Measurements from ENCODE around the gene RBM47. TPM values are rescaled to one million over a fixed set of nuclear protein-coding genes. Genes with fewer than 3 reads are reported as not detected.
"Not testable (repeated sequence)": the region's sequence is repeated elsewhere in the genome, so short reads cannot be mapped to it uniquely, and the experiment has no call there.

The RBM47 gene
- total RNA-seq, 8 experiments from 2014 or later = 0.38 to 16.9 (median 1.8) TPM

DNA sequence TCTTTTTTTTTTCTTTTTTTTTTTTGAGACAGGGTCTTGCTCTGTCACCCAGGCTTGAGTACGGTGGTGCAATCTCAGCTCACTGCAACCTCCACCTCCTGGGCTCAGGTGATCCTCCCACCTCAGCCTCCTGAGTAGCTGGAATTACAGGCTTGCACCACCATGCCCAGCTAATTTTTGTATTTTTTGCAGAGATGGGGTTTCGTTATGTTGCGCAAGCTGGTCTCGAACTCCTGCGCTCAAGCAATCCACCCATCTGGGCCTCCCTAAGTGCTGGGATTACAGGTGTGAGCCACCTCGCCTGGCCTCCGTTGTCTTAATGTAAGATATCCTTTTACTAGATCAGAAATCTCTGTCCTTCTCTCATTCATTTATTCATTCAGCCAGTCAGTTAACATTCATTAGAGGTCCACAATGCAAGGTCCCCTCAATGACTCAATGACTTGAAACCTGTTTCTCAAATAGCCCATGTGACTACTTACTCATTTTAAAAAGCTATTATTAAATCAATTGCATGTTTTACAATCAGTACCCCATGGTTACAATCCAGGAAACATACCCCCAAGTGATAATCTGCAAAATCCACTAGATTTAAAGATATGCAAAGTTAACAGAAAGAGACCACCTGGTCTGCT is 68.0 kb downstream of the RBM47 start:
- in situ Hi-C loops (cut with MboI; ENCODE audit: low pct_unique_long_range_greater_than_20kb in 2 of 9, low sequenced_read_pairs in 9 of 9, unreplicated experiment in 9 of 9); H3K27ac ChIP-seq; H3K4me3 ChIP-seq; ATAC-seq (replicated peaks in 6 of 8); H3K4me1 ChIP-seq (replicated peaks in 1 of 2): not testable (repeated sequence)
- 60 to 100% (median 96%) methylated on average over 1 to 7 of the region's 7 CpGs; no CpG with 5 or more reads in 2 of the 10 experiments for WGBS, 10 experiments

DNA sequence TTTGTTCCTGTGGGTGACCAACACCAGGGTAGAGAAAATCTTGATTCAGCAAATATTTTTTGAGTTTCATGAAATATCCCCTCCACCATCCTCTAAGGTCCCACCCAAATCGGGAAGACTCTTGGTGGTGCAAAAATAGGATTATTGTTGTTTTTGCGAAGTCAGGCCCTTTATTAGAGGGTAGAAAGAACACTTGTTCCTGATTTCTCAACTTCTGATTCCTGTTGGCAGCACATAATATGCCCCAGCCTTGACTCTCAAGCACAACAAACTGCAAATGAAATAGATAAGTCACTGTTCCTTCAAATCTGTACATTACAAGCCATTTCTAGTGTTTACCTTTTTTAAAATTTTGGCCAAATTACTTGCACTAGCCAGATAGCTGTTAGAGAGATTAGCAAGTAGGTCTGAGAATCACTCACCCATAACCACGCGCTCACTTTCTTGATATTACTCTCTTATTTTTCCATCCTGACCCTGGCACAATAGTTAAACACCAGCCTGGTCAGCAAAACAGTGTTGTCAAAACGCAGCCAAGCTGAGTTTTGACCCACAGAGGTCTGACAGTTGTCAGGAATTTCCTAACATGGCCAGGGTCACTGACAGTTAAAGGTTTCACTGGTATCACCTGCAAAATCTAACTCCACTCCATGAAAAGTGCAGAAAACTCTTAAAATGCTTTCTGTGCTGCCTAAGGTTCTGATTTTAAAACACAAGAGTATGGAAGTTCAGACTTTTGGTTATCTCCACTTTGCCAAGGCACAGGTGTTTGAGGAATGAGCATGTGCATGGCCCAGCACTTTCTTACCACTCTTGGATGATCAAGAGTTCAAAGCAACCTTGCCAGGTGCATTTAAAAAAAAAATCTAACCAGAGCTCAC is 69.8 kb downstream of the RBM47 start:
- H3K27ac ChIP-seq = no peak overlapping the region
- H3K4me1 ChIP-seq (replicated peaks in 1 of 2) = no peaks in the 10 kb centered on the region
- ATAC-seq (replicated peaks in 6 of 8) = no peak
- in situ Hi-C loops (cut with MboI; ENCODE audit: low pct_unique_long_range_greater_than_20kb in 2 of 9, low sequenced_read_pairs in 9 of 9, unreplicated experiment in 9 of 9) = no loop called here
- 38 to 97% (median 79%) methylated on average over 1 to 5 of the region's 5 CpGs; no CpG with 5 or more reads in 1 of the 10 experiments for WGBS, 10 experiments
- H3K4me3 ChIP-seq = no peak overlapping the region

DNA sequence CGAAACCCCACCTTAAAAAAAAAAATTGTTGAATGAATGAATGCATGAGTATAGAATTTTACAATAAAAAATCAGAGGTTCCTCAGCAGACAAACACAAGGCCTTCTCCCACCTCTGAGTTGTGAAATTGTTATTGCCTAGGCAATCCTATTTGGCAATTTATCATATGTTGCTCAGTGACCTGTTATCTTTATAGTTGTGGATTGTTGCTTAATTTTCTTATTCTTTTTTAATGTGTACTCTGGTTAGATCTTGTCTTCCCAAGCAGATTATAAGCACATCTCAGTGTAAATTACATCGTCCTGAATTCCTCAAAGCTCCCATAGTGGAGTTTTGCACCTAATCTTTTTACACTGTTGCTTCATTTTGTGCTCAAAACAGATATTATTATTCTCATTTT is 71.9 kb downstream of the RBM47 start:
- Histone ChIP-seq H3K4me3 (no peak overlapping the region), H3K27ac (no peak overlapping the region), H3K4me1 (replicated peaks in 1 of 2) (no peaks in the 10 kb centered on the region)
- 43 to 100% (median 92%) methylated on average over 1 to 2 of the region's 2 CpGs; no CpG with 5 or more reads in 2 of the 10 experiments for WGBS, 10 experiments
- no peak for ATAC-seq (replicated peaks in 6 of 8)
- in situ Hi-C loops (cut with MboI; ENCODE audit: low pct_unique_long_range_greater_than_20kb in 2 of 9, low sequenced_read_pairs in 9 of 9, unreplicated experiment in 9 of 9) = no loop called here

DNA sequence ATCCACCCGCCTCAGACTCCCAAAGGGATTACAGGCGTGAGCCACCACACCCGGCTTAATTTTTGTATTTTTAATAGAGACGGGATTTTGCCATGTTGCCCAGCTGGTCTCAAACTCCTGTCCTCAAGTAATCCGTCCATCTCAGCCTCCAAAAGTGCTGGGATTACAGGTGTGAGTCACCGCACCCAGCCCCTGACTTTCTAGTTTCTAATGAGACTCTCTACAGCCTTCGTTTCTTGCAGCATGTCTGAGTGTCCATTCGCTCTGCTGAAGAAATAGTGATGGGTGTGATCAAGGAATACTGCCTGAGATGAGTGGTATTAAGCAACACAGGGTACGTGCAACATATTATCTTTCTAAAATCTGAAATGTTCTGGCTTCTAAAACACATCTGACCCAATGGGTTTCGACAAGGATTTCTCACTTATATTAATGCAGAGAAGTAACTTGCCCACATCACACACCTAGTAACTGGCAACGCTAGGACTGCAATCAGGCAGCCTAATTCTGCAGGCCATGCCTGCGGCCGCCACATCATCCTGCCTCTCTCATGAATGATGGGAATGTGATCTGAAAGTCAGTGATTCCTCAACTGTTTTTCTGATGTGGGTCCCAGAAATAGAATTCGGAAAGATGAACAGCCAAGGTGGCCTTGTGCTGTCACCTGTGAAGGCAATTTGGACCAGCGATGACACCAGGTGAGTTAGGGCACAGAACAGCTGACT is 74.3 kb downstream of the RBM47 start:
- Histone ChIP-seq H3K27ac (no peak overlapping the region), H3K4me3 (no peak overlapping the region), H3K4me1 (replicated peaks in 1 of 2) (no peaks in the 10 kb centered on the region)
- whole genome bisulfite sequencing, 10 experiments = 70 to 100% (median 88%) methylated on average over 1 to 8 of the region's 15 CpGs; no CpG with 5 or more reads in 1 of the 10 experiments
- no peak for ATAC-seq (replicated peaks in 6 of 8)
- in situ Hi-C loops (cut with MboI; ENCODE audit: low pct_unique_long_range_greater_than_20kb in 2 of 9, low sequenced_read_pairs in 9 of 9, unreplicated experiment in 9 of 9) = no loop called here

DNA sequence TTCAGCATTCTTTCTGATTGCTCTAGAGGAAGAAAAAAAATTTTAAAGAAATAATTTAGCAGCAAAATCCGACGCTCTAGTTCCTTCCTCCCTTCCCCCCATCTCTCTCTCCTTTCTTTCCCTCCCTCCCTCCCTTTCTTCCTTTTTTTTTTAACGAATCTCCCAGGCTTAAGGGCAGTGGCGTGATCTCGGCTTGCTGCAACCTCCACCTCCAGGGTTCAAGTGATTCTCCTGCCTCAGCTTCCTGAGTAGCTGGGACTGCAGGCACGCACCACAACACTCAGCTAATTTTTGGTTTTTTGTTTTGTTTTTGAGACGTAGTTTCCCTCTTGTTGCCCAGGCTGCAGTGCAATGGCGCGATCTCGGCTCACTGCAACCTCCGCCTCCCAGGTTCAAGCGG is 75.0 kb downstream of the RBM47 start:
- ATAC-seq (replicated peaks in 6 of 8); H3K27ac ChIP-seq; H3K4me1 ChIP-seq (replicated peaks in 1 of 2); H3K4me3 ChIP-seq; in situ Hi-C loops (cut with MboI; ENCODE audit: low pct_unique_long_range_greater_than_20kb in 2 of 9, low sequenced_read_pairs in 9 of 9, unreplicated experiment in 9 of 9): not testable (repeated sequence)
- 65 to 100% (median 92%) methylated on average over 1 to 7 of the region's 12 CpGs; no CpG with 5 or more reads in 7 of the 10 experiments for WGBS, 10 experiments

DNA sequence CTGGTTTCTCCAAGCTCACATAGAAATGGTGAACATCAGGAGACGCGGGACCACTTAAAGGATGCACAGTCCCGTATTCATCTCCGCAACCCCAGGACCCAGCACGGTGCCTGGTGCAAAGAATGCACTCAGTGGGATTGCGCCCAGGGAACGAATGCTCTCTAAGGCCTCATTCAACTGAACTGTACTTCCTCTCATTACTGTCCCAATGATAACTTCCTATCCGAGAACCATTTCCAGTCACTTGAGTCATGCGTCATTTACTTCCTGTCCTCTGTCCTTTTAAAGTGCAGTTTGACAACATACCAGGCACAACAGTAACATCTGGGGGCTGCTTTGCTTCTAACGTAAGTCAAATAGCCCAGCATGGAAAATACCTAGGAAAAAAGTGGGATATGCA is 75.7 kb downstream of the RBM47 start:
- ATAC-seq (replicated peaks in 6 of 8) = no peak
- Histone ChIP-seq H3K4me1 (replicated peaks in 1 of 2) (no peaks in the 10 kb centered on the region), H3K4me3 (no peak overlapping the region), H3K27ac (no peak overlapping the region)
- in situ Hi-C loops (cut with MboI; ENCODE audit: low pct_unique_long_range_greater_than_20kb in 2 of 9, low sequenced_read_pairs in 9 of 9, unreplicated experiment in 9 of 9) = no loop called here
- 0 to 93% (median 83%) methylated on average over 1 to 10 of the region's 10 CpGs; no CpG with 5 or more reads in 1 of the 10 experiments for WGBS, 10 experiments

DNA sequence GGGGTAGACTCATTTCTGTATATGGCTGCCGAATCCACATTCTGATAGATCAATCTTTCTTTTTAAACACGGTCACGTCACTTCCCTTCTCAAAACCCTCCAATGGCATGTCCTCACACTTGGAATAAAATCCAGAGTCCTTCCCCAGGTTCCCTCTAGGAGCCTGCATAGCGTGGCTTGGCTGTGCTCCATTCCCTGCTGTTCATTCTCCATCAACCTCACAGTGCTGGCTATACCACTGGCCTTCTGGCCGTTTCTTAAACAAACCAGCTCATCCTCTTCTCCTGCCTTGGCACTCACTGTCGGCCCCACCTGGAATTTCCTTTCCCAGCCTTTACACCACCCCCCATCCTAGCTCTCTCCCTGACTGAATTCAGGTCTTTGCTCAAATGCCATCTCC is 77.1 kb downstream of the RBM47 start:
- Histone ChIP-seq H3K4me3 (no peak overlapping the region), H3K27ac (no peak overlapping the region), H3K4me1 (replicated peaks in 1 of 2) (no peaks in the 10 kb centered on the region)
- 38 to 100% (median 77%) methylated on average over 1 to 6 of the region's 6 CpGs; no CpG with 5 or more reads in 1 of the 10 experiments for WGBS, 10 experiments
- in situ Hi-C loops (cut with MboI; ENCODE audit: low pct_unique_long_range_greater_than_20kb in 2 of 9, low sequenced_read_pairs in 9 of 9, unreplicated experiment in 9 of 9) = no loop called here
- ATAC-seq (replicated peaks in 6 of 8) = no peak

DNA sequence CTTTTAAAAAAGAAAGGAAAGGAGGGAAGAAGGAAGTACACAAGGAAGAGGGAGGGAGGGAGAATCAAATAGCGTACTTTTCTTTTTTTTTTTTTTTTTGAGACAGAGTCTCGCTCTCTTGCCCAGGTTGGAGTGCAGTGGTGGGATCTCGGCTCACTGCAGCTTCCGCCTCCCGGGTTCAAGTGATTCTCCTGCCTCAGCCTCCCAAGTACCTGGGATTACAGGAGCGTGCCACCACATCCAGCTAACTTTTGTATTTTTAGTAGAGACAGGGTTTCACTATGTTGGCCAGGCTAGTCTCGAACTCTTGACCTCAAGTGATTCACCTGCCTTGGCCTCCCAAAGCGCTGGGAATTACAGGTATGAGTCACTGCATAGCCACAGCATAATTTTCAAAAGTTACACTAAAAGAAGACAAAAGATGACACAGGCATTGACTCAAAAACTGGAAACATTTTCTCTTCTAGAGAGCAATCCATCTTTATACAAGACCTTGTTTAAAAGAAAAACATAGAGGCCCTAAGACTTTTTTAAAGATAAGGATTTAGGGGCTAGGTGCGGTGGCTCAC is 78.0 kb downstream of the RBM47 start:
- H3K4me3 ChIP-seq; in situ Hi-C loops (cut with MboI; ENCODE audit: low pct_unique_long_range_greater_than_20kb in 2 of 9, low sequenced_read_pairs in 9 of 9, unreplicated experiment in 9 of 9); H3K4me1 ChIP-seq (replicated peaks in 1 of 2); ATAC-seq (replicated peaks in 6 of 8); H3K27ac ChIP-seq: not testable (repeated sequence)
- WGBS, 10 experiments = 24 to 100% (median 85%) methylated on average over 2 to 9 of the region's 9 CpGs

DNA sequence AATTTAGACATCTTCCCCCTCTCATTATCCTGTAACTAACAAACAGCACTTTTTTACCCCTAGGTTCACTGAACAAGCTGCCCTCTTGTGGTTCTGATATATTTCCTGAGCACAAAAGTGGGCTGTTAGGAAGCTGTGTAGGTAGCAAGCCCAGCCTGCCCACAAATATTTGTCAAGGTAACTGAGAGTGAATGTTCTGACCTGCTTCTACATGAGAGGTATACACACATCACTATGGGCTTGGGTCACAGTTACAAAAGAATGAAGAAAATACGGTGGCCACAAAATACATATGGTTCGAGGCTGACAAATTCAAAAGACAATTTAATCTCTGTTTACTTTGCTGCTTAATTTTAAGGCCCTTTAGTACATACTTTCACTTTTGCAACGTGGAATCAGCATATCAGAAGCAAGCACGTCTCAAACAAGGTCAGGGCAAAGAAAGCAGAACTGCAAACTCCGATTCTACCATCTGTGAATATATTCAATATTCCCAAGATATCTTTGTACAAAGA is 78.7 kb downstream of the RBM47 start:
- in situ Hi-C loops (cut with MboI; ENCODE audit: low pct_unique_long_range_greater_than_20kb in 2 of 9, low sequenced_read_pairs in 9 of 9, unreplicated experiment in 9 of 9) = no loop called here

DNA sequence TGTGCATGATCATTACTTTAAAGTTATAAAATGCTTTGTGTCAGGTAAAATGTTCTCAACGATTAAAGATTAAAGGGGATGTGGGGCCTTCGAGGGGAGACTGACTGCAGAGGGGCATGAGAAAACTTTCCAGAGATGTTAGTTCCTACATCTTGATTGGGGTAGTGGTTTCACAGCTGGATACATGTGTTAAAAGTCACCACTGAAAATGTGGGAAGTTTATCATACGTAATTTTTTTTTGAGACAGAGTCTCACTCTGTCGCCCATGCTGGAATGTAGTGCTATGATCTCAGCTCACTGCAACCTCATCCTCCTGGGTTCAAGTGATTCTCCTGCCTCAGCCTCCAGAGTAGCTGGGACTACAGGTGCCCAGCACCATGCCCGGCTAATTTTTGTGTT is 79.5 kb downstream of the RBM47 start:
- ATAC-seq (replicated peaks in 6 of 8) = no peak
- Histone ChIP-seq H3K4me3 (no peak overlapping the region), H3K27ac (no peak overlapping the region), H3K4me1 (replicated peaks in 1 of 2) (no peaks in the 10 kb centered on the region)
- 52 to 100% (median 86%) methylated on average over 1 to 5 of the region's 5 CpGs; no CpG with 5 or more reads in 2 of the 10 experiments for WGBS, 10 experiments
- in situ Hi-C loops (cut with MboI; ENCODE audit: low pct_unique_long_range_greater_than_20kb in 2 of 9, low sequenced_read_pairs in 9 of 9, unreplicated experiment in 9 of 9) = no loop called here

More for the DNA sequence above, 78.7 kb downstream of the RBM47 start:
- H3K27ac ChIP-seq = peak overlapping the region in 1 of 2 donors; percentile 46
- H3K4me1 ChIP-seq (replicated peaks in 1 of 2) = no peaks in the 10 kb centered on the region
- H3K4me3 ChIP-seq = no peak overlapping the region
- 0 to 100% (median 62%) methylated on average over 1 to 5 of the region's 5 CpGs; no CpG with 5 or more reads in 1 of the 10 experiments for WGBS, 10 experiments
- ATAC-seq (replicated peaks in 6 of 8) = peak in 4 of 8 experiments; percentile 16 to 81 (median 69)

DNA sequence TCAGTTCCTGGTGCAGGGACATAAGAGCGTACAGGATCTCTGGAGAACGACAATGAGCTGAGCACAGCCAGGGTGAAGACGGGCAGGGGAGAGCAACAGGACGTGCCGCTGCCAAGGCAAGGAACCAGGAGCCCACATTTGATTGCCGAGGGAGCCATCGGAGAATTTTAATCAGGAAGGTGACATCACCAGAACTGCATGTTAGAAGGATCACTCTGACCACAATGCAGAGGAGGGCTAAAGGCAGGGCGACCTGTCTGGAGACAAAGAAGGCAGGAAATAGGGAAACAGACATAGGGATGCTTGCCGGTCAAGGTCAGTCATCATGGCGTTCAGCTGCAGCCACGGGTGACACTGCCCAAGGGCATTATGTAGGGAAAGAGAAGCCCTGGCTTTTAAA is 81.4 kb downstream of the RBM47 start:
- in situ Hi-C loops (cut with MboI; ENCODE audit: low pct_unique_long_range_greater_than_20kb in 2 of 9, low sequenced_read_pairs in 9 of 9, unreplicated experiment in 9 of 9) = no loop called here
- H3K4me3 ChIP-seq = no peak overlapping the region
- H3K27ac ChIP-seq = no peak overlapping the region
- no peaks in the 10 kb centered on the region for H3K4me1 ChIP-seq (replicated peaks in 1 of 2)
- peak in 3 of 8 experiments; percentile 40 to 94 (median 58) for ATAC-seq (replicated peaks in 6 of 8)
- WGBS, 10 experiments = 29 to 89% (median 66%) methylated on average over 3 to 8 of the region's 11 CpGs; no CpG with 5 or more reads in 4 of the 10 experiments

DNA sequence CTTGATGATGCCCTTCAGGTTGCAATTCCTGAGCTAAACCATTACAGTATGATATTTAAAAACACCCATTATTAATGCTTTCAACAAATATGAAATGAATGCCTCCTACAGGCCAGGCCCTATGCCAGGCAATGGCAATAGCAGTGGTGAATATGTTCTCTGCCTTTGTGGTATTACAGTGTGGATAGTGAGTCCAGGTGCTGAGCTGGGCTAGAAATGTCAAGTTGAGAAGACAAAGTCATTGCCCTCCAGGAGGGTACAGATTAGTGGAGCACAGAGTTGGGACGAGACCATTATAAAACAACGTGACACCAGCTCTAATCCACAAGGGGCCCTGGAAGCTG is 81.9 kb downstream of the RBM47 start:
- no peak overlapping the region for H3K4me3 ChIP-seq
- no peak overlapping the region for H3K27ac ChIP-seq
- 77 to 100% (median 84%) methylated on average over 1 to 2 of the region's 2 CpGs; no CpG with 5 or more reads in 6 of the 10 experiments for WGBS, 10 experiments
- ATAC-seq (replicated peaks in 6 of 8) = no peak
- H3K4me1 ChIP-seq (replicated peaks in 1 of 2) = no peaks in the 10 kb centered on the region
- in situ Hi-C loops (cut with MboI; ENCODE audit: low pct_unique_long_range_greater_than_20kb in 2 of 9, low sequenced_read_pairs in 9 of 9, unreplicated experiment in 9 of 9) = no loop called here
